Neural cell (in vitro differentiated cells): ENCODE measurements around the gene CROT. TPM values are rescaled to one million over a fixed set of nuclear protein-coding genes. Genes with fewer than 3 reads are reported as not detected.
"Not testable (repeated sequence)": the region's sequence is repeated elsewhere in the genome, so short reads cannot be mapped to it uniquely, and the experiment has no call there.

Experiments
- H2AFZ ChIP-seq: fragments of 200-600, 300-800 bp; sonication (generic), shearing (Covaris generic); 2 replicates; pipeline ENCODE4 v1.6.0; 2014; ENCODE audit warnings: low read depth, mild to moderate bottlenecking, antibody characterized with exemption, low read length, moderate library complexity
- H3F3A ChIP-seq: fragments of 200-600 bp; shearing (Covaris generic); 2 replicates; pipeline ENCODE4 v1.6.1; 2016; ENCODE audit warnings: mild to moderate bottlenecking, moderate library complexity, mixed read lengths, antibody characterized with exemption, low read length; ENCODE audit not compliant: insufficient read depth, poor library complexity, severe bottlenecking
- H3K27ac ChIP-seq: fragments of 200-600, 300-800 bp; sonication (generic), shearing (Covaris generic); 2 replicates; pipeline ENCODE4 v1.5.1; 2014; ENCODE audit warnings: mild to moderate bottlenecking, low read length, moderate library complexity
- H3K27me3 ChIP-seq: fragments of 300-800, 200-600 bp; sonication (generic), shearing (Covaris generic); 2 replicates; pipeline ENCODE4 v1.6.0; 2014; ENCODE audit warnings: mild to moderate bottlenecking, low read depth, low read length, moderate library complexity; ENCODE audit not compliant: insufficient read depth
- H3K36me3 ChIP-seq: fragments of 300-800, 200-600 bp; sonication (generic), shearing (Covaris generic); 2 replicates; pipeline ENCODE4 v1.5.1; 2014; ENCODE audit warnings: mild to moderate bottlenecking, antibody characterized with exemption, low read length, moderate library complexity; ENCODE audit not compliant: insufficient read depth
- H3K4me2 ChIP-seq: fragments of 300-800, 200-600 bp; sonication (generic), shearing (Covaris generic); 2 replicates; pipeline ENCODE4 v1.6.0; 2014; ENCODE audit warnings: mild to moderate bottlenecking, low read length
- H3K4me3 ChIP-seq: fragments of 300-800, 200-600 bp; sonication (generic), shearing (Covaris generic); 2 replicates; pipeline ENCODE4 v1.5.1; 2014; ENCODE audit warnings: mild to moderate bottlenecking, low read length, moderate library complexity
- H3K79me2 ChIP-seq: fragments of 200-600 bp; shearing (Covaris generic); replicated peaks from 2 replicates; pipeline ENCODE4 v1.6.0; 2014; ENCODE audit warnings: mild to moderate bottlenecking, low read length, moderate library complexity; ENCODE audit not compliant: insufficient read depth
- H3K9ac ChIP-seq: fragments of 300-800, 200-600 bp; sonication (generic), shearing (Covaris generic); 2 replicates; pipeline ENCODE4 v1.6.1; 2016; ENCODE audit warnings: mild to moderate bottlenecking, low read length, mixed read lengths
- H3K9me2 ChIP-seq: fragments of 200-600 bp; shearing (Covaris generic); 2 replicates; pipeline ENCODE4 v1.6.1; 2016; ENCODE audit warnings: mild to moderate bottlenecking, low read length, mixed read lengths; ENCODE audit not compliant: insufficient read depth
- H3K9me3 ChIP-seq: fragments of 200-600, 300-800 bp; sonication (generic), shearing (Covaris generic); 2 replicates; pipeline ENCODE4 v1.6.1; 2016; ENCODE audit warnings: mild to moderate bottlenecking, mixed run types, low read length, moderate library complexity, mixed read lengths
- H4K20me1 ChIP-seq: fragments of 200-600 bp; shearing (Covaris generic); 2 replicates; pipeline ENCODE4 v1.6.1; 2016; ENCODE audit warnings: mild to moderate bottlenecking, mixed run types; ENCODE audit not compliant: insufficient read depth
- EP300 ChIP-seq: fragments of 450-650 bp; conservative IDR thresholded peaks from 2 replicates; pipeline ENCODE4 v1.6.1; 2014; ENCODE audit warnings: antibody characterized with exemption, mild to moderate bottlenecking, moderate library complexity; ENCODE audit not compliant: poor library complexity, severe bottlenecking
- EZH2 ChIP-seq: fragments of 200-600, 300-800 bp; shearing (Covaris generic), sonication (generic); IDR thresholded peaks from 2 replicates; pipeline ENCODE4 v1.6.1; 2014; ENCODE audit warnings: antibody characterized with exemption, low read length, borderline replicate concordance, mild to moderate bottlenecking; ENCODE audit not compliant: insufficient read depth, poor library complexity, severe bottlenecking
- MXI1 ChIP-seq: fragments of 450-650 bp; conservative IDR thresholded peaks from 2 replicates; pipeline ENCODE4 v1.6.1; 2014; ENCODE audit warnings: antibody characterized with exemption, mild to moderate bottlenecking; ENCODE audit not compliant: poor library complexity, severe bottlenecking
- POLR2AphosphoS5 ChIP-seq: IDR thresholded peaks from 2 replicates; pipeline ENCODE4 v1.6.1; 2012
- RAD21 ChIP-seq: fragments of 450-650 bp; conservative IDR thresholded peaks from 2 replicates; pipeline ENCODE4 v1.6.1; 2014; ENCODE audit warnings: antibody characterized with exemption, mild to moderate bottlenecking, moderate library complexity
- SMC3 ChIP-seq: fragments of 450-650 bp; conservative IDR thresholded peaks from 2 replicates; pipeline ENCODE4 v1.6.1; 2014; ENCODE audit warnings: antibody characterized with exemption, mild to moderate bottlenecking, moderate library complexity; ENCODE audit not compliant: poor library complexity
- TAF1 ChIP-seq: IDR thresholded peaks from 2 replicates; pipeline ENCODE4 v1.6.1; 2012; ENCODE audit warnings: low read depth
- polyA plus RNA-seq: library from polyadenylated mRNA; depleted of rRNA; stranded (reverse); fragments of >200 nt; gene quantifications from 2 replicates; pipeline ENCODE4 v1.2.3, GENCODE V29; 2014
- TF ChIP-seq, protein P1 (sequence below): IDR thresholded peaks from 2 replicates; pipeline ENCODE4 v1.6.1; 2012; ENCODE audit warnings: borderline replicate concordance

Gene CROT
- polyA plus RNA-seq, 1 donor from 2014 or later: 20.6 TPM

GRCh38 chr7:87317691-87318245 is 27.7 kb upstream of the CROT start:
- H3K27ac ChIP-seq: no peak overlapping the region
- no peaks in the 10 kb centered on the region for H3K79me2 ChIP-seq
- no peaks in the 10 kb centered on the region for H3K9me2 ChIP-seq
- TF ChIP-seq EP300: no peak
- H3K4me2 ChIP-seq: no peak overlapping the region
- no peak overlapping the region for H3K4me3 ChIP-seq
- no peaks in the 10 kb centered on the region for H3K27me3 ChIP-seq
- no peaks in the 10 kb centered on the region for H3F3A ChIP-seq
- H3K36me3 ChIP-seq: no peaks in the 10 kb centered on the region
- H2AFZ ChIP-seq: no peak overlapping the region
- H3K9me3 ChIP-seq: no peaks in the 10 kb centered on the region
- H3K9ac ChIP-seq: no peak overlapping the region
- H4K20me1 ChIP-seq: no peaks in the 10 kb centered on the region

GRCh38 chr7:87318741-87319140 is 26.7 kb upstream of the CROT start:
- H3K27me3 ChIP-seq: no peaks in the 10 kb centered on the region

DNA sequence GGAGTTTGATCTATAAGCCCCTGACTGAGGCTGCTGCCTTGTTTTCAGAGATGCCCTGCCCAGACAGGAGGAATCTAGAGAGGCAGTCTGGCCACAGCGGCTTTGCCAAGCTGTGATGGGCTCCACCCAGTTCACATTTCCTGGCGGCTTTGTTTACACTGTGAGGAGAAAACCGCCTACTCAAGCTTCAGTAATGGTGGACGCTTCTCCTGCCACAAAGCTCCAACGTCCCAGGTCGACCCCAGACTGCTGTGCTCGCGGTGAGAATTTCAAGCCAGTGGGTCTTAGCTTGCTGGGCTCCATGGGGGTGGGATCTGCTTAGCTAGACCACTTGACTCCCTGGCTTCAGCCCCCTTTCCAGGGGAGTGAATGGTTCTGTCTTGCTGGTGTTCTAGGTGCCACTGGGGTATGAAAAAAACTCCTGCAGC is 26.3 kb upstream of the CROT start:
- not testable (repeated sequence) for H3K79me2 ChIP-seq, H2AFZ ChIP-seq, H3K27me3 ChIP-seq, H3K27ac ChIP-seq, H3K36me3 ChIP-seq, H3F3A ChIP-seq, H3K9me3 ChIP-seq, H3K4me3 ChIP-seq, H4K20me1 ChIP-seq, H3K9me2 ChIP-seq, H3K9ac ChIP-seq, H3K4me2 ChIP-seq

More at GRCh38 chr7:87318741-87319140, 26.7 kb upstream of the CROT start:
- Histone ChIP-seq H3K9me2 (no peaks in the 10 kb centered on the region), H2AFZ (no peak overlapping the region), H4K20me1 (no peaks in the 10 kb centered on the region), H3K27ac (no peak overlapping the region), H3K9me3 (no peaks in the 10 kb centered on the region), H3K9ac (no peak overlapping the region), H3K36me3 (no peaks in the 10 kb centered on the region), H3F3A (no peaks in the 10 kb centered on the region), H3K4me2 (no peak overlapping the region), H3K4me3 (no peak overlapping the region), H3K79me2 (no peaks in the 10 kb centered on the region)
- TF ChIP-seq, protein P1, sequence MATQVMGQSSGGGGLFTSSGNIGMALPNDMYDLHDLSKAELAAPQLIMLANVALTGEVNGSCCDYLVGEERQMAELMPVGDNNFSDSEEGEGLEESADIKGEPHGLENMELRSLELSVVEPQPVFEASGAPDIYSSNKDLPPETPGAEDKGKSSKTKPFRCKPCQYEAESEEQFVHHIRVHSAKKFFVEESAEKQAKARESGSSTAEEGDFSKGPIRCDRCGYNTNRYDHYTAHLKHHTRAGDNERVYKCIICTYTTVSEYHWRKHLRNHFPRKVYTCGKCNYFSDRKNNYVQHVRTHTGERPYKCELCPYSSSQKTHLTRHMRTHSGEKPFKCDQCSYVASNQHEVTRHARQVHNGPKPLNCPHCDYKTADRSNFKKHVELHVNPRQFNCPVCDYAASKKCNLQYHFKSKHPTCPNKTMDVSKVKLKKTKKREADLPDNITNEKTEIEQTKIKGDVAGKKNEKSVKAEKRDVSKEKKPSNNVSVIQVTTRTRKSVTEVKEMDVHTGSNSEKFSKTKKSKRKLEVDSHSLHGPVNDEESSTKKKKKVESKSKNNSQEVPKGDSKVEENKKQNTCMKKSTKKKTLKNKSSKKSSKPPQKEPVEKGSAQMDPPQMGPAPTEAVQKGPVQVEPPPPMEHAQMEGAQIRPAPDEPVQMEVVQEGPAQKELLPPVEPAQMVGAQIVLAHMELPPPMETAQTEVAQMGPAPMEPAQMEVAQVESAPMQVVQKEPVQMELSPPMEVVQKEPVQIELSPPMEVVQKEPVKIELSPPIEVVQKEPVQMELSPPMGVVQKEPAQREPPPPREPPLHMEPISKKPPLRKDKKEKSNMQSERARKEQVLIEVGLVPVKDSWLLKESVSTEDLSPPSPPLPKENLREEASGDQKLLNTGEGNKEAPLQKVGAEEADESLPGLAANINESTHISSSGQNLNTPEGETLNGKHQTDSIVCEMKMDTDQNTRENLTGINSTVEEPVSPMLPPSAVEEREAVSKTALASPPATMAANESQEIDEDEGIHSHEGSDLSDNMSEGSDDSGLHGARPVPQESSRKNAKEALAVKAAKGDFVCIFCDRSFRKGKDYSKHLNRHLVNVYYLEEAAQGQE: no peak
- no peak for TF ChIP-seq MXI1
- no peak for TF ChIP-seq POLR2AphosphoS5
- TF ChIP-seq SMC3: no peak

DNA sequence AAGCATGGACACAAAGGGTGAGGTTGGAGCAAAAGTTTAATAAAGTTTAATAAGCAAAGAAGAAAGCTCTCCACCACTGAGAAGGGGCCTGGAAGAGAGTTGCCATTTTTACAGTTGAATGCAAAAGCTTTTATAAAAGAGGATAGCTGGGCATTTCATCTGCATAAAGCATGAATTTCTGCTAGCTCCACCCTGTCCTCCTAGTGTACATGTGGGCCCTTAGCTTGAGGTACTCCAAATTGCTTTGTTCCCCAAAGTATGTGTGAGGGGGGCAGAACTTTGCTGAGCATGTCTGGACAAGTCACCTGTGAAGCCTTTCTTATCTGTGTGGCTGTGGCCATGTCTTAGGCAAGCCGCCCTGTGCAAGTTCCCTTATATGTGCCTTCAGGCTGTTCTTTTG is 22.6 kb upstream of the CROT start:
- H3K9me2 ChIP-seq: no peaks in the 10 kb centered on the region
- no peak overlapping the region for H3K4me2 ChIP-seq
- no peaks in the 10 kb centered on the region for H4K20me1 ChIP-seq
- H3K9me3 ChIP-seq: peaks cover 3% of the 10 kb centered on the region
- H3K36me3 ChIP-seq: no peaks in the 10 kb centered on the region
- no peaks in the 10 kb centered on the region for H3F3A ChIP-seq
- no peak overlapping the region for H2AFZ ChIP-seq
- no peak for TF ChIP-seq POLR2AphosphoS5
- TF ChIP-seq EP300: no peak
- TF ChIP-seq EZH2: no peak
- TF ChIP-seq, protein P1: no peak
- TF ChIP-seq RAD21: no peak
- TF ChIP-seq MXI1: no peak
- no peak for TF ChIP-seq TAF1
- H3K27ac ChIP-seq: no peak overlapping the region
- H3K9ac ChIP-seq: no peak overlapping the region
- H3K4me3 ChIP-seq: no peak overlapping the region
- no peaks in the 10 kb centered on the region for H3K79me2 ChIP-seq
- no peaks in the 10 kb centered on the region for H3K27me3 ChIP-seq
